K562 (cell line): ENCODE data around the gene ADM2. TPM values are rescaled to one million over a fixed set of nuclear protein-coding genes. Genes with fewer than 3 reads are reported as not detected.
A peak's percentile ranks its signal among the peaks of the same experiment; 100 is the strongest.

ENCODE experiments used
- CSDE1 ChIP-seq, 2 experiments: fragments of 450-650 bp; IDR thresholded peaks; 2 replicates each; pipeline ENCODE4 v1.6.1; 2016; ENCODE audit warnings: mild to moderate bottlenecking in 1 of 2
- GABPA ChIP-seq: fragments of 200-800 bp; sonication (Bioruptor generic); conservative IDR thresholded peaks from 2 replicates; pipeline ENCODE4 v1.6.1; 2016; ENCODE audit warnings: low read depth, missing genetic modification characterization, missing compliant biosample characterization
- KHSRP ChIP-seq: fragments of 450-650 bp; IDR thresholded peaks from 2 replicates; pipeline ENCODE4 v1.6.1; 2017
- POLR2G ChIP-seq: fragments of 200-400 bp; formaldehyde crosslinking; IDR thresholded peaks from 2 replicates; pipeline ENCODE4 v1.6.1; 2017; ENCODE audit warnings: low read depth, mild to moderate bottlenecking, antibody characterized with exemption, low read length, moderate library complexity
- TRIM24 ChIP-seq, 2 experiments: fragments of 450-650 bp; IDR thresholded peaks; 2 replicates each; pipeline ENCODE4 v1.6.1; 2016
- YY1 ChIP-seq, 3 experiments: IDR thresholded peaks; 2 replicates each; pipeline ENCODE4 v1.6.1; 2011; ENCODE audit warnings: low read length in 2 of 3, mild to moderate bottlenecking in 2 of 3, moderate library complexity in 2 of 3, borderline replicate concordance in 1 of 3, control low read depth in 1 of 3, low read depth in 1 of 3; ENCODE audit not compliant: insufficient read depth in 3 of 3, insufficient replicate concordance in 2 of 3, control insufficient read depth in 1 of 3, insufficient read length in 1 of 3; ENCODE audit errors: extremely low read depth in 1 of 3
- ZNF24 ChIP-seq: fragments of 450-650 bp; IDR thresholded peaks from 2 replicates; pipeline ENCODE4 v1.6.1; 2016
- polyA plus RNA-seq, 8 experiments: library from polyadenylated mRNA; depleted of rRNA in 4 of 8; stranded (reverse) in 5 of 8; unstranded in 3 of 8; fragments of >200 nt; fragmentation: Nextera tagmentation in 2 of 8; fragmentation: Illumina TruSeq in 1 of 8; extraction: Ambion mirVana in 2 of 8; extraction: Trizol in 1 of 8; gene quantifications; 2 replicates each; pipeline versions ENCODE4 v1.2.1 to v1.2.3, GENCODE V29; 2011 to 2014; ENCODE audit warnings: inconsistent platforms in 1 of 8, missing spikeins in 1 of 8
- total RNA-seq, 7 experiments: library from RNA; depleted of rRNA in 6 of 7; stranded (reverse); fragments of >200 nt in 6 of 7; fragmentation: Illumina TruSeq in 2 of 7; extraction: Trizol in 2 of 7; gene quantifications; 2 replicates each; pipeline versions ENCODE4 v1.2.1 to v1.2.3, GENCODE V29; 2011 to 2021; ENCODE audit warnings: low replicate concordance in 1 of 7
- TF ChIP-seq, protein P1 (sequence below): fragments of 450-650 bp; IDR thresholded peaks from 2 replicates; pipeline ENCODE4 v1.6.1; 2016; ENCODE audit warnings: low read depth
- TF ChIP-seq, protein P2 (sequence below), 2 experiments: fragments of 450-650 bp; conservative IDR thresholded peaks; 2 replicates each; pipeline ENCODE4 v1.6.1; 2017; ENCODE audit warnings: mild to moderate bottlenecking in 2 of 2, moderate library complexity in 2 of 2
- TF ChIP-seq, protein P3 (sequence below), 2 experiments: fragments of 450-650 bp in 1 of 2; sonication (generic) in 1 of 2; formaldehyde crosslinking in 1 of 2; IDR thresholded peaks in 1 of 2; conservative IDR thresholded peaks in 1 of 2; 2 replicates each; pipeline versions ENCODE4 v1.6.1 to v1.8.1; 2016 to 2023; ENCODE audit warnings: mild to moderate bottlenecking in 2 of 2, moderate library complexity in 2 of 2, inconsistent platforms in 1 of 2, missing genetic modification reagents in 1 of 2
- TF ChIP-seq, protein P4 (sequence below), 2 experiments: IDR thresholded peaks; 2 replicates each; pipeline ENCODE4 v1.6.1; 2011; ENCODE audit warnings: borderline replicate concordance in 1 of 2, control low read depth in 1 of 2, low read depth in 1 of 2, low read length in 1 of 2, mild to moderate bottlenecking in 1 of 2, mixed read lengths in 1 of 2, moderate library complexity in 1 of 2; ENCODE audit not compliant: insufficient read depth in 1 of 2, insufficient read length in 1 of 2, poor library complexity in 1 of 2, severe bottlenecking in 1 of 2; ENCODE audit errors: extremely low read depth in 1 of 2

Gene ADM2
- total and polyA plus RNA-seq, 9 of the 15 experiments (the other 6 are each of a cell fraction or from before 2014, with no cell fraction given), result 0.11 to 5.1 (median 0.38) TPM

DNA sequence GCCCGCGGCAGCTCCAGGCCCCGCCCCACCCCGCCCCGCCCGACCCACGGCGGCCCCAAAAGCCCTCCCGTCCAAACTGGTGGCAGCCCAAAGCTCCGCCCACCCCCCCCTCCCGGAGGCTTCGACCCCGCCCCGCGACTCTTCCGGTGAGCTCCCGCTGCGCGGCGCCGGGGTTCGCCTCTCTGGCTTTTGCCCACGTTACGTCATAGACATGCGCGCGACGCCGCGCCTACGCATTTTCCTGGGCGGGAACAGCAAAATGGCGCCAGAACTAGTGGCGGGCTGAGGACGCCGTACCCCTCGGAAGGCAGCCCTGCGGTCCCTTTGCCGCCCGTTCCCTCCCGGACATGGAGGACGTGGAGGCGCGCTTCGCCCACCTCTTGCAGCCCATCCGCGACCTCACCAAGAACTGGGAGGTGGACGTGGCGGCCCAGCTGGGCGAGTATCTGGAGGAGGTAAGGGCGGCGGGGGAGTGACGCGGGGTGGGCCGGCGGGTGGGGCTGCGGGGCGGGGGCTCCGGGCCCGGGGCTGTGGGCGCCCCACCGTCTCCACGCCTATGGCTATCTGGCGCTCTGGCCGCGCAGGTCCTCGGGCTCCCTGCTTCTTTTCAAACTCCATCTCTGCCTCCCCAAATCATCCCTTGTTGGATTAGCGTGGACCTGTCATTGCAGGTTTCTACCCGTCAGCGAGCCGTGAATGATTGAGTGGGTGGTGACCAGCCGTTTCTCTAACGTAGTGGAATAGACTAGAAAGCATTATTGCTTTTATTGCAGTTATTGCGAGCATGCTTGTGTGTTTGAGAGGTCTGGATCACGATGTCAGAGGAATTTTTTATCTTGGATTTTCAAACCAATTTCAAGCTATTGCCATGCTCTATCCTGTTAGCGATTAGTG, 26.9 kb downstream of the ADM2 start, which contains the start of gene NCAPH2 (continued):
- TF ChIP-seq, protein P1, sequence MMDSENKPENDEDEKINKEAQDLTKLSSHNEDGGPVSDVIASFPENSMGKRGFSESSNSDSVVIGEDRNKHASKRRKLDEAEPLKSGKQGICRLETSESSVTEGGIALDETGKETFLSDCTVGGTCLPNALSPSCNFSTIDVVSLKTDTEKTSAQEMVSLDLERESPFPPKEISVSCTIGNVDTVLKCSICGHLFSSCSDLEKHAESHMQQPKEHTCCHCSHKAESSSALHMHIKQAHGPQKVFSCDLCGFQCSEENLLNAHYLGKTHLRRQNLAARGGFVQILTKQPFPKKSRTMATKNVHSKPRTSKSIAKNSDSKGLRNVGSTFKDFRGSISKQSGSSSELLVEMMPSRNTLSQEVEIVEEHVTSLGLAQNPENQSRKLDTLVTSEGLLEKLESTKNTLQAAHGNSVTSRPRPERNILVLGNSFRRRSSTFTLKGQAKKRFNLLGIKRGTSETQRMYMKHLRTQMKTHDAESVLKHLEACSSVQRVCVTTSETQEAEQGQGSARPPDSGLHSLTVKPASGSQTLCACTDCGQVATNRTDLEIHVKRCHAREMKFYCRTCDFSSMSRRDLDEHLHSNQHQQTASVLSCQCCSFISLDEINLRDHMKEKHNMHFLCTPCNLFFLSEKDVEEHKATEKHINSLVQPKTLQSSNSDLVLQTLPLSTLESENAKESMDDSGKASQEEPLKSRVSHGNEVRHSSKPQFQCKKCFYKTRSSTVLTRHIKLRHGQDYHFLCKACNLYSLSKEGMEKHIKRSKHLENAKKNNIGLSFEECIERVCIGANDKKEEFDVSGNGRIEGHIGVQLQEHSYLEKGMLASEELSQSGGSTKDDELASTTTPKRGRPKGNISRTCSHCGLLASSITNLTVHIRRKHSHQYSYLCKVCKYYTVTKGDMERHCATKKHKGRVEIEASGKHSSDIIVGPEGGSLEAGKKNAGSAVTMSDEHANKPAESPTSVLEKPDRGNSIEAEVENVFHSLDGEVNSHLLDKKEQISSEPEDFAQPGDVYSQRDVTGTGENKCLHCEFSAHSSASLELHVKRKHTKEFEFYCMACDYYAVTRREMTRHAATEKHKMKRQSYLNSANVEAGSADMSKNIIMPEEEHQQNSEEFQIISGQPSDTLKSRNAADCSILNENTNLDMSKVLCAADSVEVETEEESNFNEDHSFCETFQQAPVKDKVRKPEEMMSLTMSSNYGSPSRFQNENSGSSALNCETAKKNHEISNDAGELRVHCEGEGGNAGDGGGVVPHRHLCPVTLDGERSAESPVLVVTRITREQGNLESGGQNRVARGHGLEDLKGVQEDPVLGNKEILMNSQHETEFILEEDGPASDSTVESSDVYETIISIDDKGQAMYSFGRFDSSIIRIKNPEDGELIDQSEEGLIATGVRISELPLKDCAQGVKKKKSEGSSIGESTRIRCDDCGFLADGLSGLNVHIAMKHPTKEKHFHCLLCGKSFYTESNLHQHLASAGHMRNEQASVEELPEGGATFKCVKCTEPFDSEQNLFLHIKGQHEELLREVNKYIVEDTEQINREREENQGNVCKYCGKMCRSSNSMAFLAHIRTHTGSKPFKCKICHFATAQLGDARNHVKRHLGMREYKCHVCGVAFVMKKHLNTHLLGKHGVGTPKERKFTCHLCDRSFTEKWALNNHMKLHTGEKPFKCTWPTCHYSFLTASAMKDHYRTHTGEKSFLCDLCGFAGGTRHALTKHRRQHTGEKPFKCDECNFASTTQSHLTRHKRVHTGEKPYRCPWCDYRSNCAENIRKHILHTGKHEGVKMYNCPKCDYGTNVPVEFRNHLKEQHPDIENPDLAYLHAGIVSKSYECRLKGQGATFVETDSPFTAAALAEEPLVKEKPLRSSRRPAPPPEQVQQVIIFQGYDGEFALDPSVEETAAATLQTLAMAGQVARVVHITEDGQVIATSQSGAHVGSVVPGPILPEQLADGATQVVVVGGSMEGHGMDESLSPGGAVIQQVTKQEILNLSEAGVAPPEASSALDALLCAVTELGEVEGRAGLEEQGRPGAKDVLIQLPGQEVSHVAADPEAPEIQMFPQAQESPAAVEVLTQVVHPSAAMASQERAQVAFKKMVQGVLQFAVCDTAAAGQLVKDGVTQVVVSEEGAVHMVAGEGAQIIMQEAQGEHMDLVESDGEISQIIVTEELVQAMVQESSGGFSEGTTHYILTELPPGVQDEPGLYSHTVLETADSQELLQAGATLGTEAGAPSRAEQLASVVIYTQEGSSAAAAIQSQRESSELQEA, result no peak
- TF ChIP-seq YY1 (IDR thresholded peaks at IDR 0.05; ENCODE audit: borderline replicate concordance in 1 of 3, control insufficient read depth in 1 of 3, extremely low read depth in 1 of 3, insufficient read depth in 3 of 3, insufficient read length in 1 of 3, insufficient replicate concordance in 2 of 3, low read depth in 1 of 3, low read length in 2 of 3), result peak; percentile 79 to 94 (median 93)
- peak; percentile 58; the same call in 1 of the 2 replicates for TF ChIP-seq KHSRP
- TF ChIP-seq, protein P2, sequence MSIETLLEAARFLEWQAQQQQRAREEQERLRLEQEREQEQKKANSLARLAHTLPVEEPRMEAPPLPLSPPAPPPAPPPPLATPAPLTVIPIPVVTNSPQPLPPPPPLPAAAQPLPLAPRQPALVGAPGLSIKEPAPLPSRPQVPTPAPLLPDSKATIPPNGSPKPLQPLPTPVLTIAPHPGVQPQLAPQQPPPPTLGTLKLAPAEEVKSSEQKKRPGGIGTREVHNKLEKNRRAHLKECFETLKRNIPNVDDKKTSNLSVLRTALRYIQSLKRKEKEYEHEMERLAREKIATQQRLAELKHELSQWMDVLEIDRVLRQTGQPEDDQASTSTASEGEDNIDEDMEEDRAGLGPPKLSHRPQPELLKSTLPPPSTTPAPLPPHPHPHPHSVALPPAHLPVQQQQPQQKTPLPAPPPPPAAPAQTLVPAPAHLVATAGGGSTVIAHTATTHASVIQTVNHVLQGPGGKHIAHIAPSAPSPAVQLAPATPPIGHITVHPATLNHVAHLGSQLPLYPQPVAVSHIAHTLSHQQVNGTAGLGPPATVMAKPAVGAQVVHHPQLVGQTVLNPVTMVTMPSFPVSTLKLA (conservative IDR thresholded peaks at IDR 0.05), result peak; percentile 71 to 83
- peak in 1 of 2 experiments; percentile 76; a peak in 2 of 4 replicates for TF ChIP-seq CSDE1 (IDR thresholded peaks at IDR 0.05)
- 0 out of 4 replicates have a peak, but pooled peaks of 1 of the 2 experiments have one; percentile 15 for TF ChIP-seq TRIM24 (IDR thresholded peaks at IDR 0.05)
- TF ChIP-seq POLR2G, result peak; percentile 91
- peak; percentile 89 for TF ChIP-seq GABPA (tag)
- TF ChIP-seq ZNF24, result no peak
- TF ChIP-seq, protein P3, sequence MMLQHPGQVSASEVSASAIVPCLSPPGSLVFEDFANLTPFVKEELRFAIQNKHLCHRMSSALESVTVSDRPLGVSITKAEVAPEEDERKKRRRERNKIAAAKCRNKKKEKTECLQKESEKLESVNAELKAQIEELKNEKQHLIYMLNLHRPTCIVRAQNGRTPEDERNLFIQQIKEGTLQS (IDR thresholded peaks at IDR 0.05), result peak; percentile 77
- TF ChIP-seq, protein P3 (CRISPR knock-in tag; conservative IDR thresholded peaks at IDR 0.05), result no peak
- TF ChIP-seq, protein P4, sequence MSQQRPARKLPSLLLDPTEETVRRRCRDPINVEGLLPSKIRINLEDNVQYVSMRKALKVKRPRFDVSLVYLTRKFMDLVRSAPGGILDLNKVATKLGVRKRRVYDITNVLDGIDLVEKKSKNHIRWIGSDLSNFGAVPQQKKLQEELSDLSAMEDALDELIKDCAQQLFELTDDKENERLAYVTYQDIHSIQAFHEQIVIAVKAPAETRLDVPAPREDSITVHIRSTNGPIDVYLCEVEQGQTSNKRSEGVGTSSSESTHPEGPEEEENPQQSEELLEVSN (IDR thresholded peaks at IDR 0.05; ENCODE audit: borderline replicate concordance in 1 of 2, extremely low read depth in 1 of 2, insufficient read depth in 1 of 2, insufficient read length in 1 of 2, low read depth in 1 of 2, low read length in 1 of 2, poor library complexity in 1 of 2, severe bottlenecking in 1 of 2), result peak in 1 of 2 experiments; percentile 58
